Ovary (tissue), 3 donors: Measurements from ENCODE around the gene RNF180.

Experiments used
- EP300 ChIP-seq: sonication (generic); formaldehyde crosslinking; IDR thresholded peaks from one replicate; pipeline ENCODE4 v1.6.1; 2017; ENCODE audit warnings: antibody characterized with exemption
- POLR2A ChIP-seq: fragments of 450-650 bp; IDR thresholded peaks from one replicate; pipeline ENCODE4 v1.6.1; 2017; ENCODE audit warnings: antibody characterized with exemption, mild to moderate bottlenecking, moderate library complexity
- TF ChIP-seq, protein P1 (sequence below), 3 donors: fragments of 450-650 bp in 2 of 3; fragments of 200-600 bp in 1 of 3; IDR thresholded peaks; one replicate each; pipeline versions ENCODE4 v1.5.1 to v1.8.0; 2016 to 2022; ENCODE audit warnings: antibody characterized with exemption in 3 of 3, mild to moderate bottlenecking in 1 of 3
- donor health status: DM: no; HTN: no; CAD: no.

DNA sequence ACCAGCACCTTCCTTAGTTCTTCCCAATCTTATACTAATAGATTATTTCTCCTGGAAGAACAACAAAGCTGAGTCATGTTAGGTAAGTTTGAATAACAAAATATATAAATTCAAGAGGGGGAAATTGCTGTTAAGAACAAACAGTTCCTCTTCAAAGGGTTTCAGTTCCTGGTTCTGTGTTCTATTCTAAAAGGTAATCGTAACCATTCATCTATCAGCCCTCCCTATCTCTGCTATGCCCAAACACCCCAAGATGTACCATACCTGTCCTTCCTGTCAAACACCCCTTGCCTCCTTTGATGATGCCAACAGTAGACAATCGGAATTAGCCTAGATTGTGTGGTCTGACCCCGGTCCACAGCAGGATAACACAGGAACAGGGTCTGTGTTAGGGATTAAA is 4.2 kb upstream of the RNF180 start:
- TF ChIP-seq, protein P1, sequence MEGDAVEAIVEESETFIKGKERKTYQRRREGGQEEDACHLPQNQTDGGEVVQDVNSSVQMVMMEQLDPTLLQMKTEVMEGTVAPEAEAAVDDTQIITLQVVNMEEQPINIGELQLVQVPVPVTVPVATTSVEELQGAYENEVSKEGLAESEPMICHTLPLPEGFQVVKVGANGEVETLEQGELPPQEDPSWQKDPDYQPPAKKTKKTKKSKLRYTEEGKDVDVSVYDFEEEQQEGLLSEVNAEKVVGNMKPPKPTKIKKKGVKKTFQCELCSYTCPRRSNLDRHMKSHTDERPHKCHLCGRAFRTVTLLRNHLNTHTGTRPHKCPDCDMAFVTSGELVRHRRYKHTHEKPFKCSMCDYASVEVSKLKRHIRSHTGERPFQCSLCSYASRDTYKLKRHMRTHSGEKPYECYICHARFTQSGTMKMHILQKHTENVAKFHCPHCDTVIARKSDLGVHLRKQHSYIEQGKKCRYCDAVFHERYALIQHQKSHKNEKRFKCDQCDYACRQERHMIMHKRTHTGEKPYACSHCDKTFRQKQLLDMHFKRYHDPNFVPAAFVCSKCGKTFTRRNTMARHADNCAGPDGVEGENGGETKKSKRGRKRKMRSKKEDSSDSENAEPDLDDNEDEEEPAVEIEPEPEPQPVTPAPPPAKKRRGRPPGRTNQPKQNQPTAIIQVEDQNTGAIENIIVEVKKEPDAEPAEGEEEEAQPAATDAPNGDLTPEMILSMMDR (IDR thresholded peaks at IDR 0.05), result no peak
- TF ChIP-seq POLR2A (no peak), EP300 (no peak)
